Fibroblast of skin of back (primary cell): ENCODE measurements around the gene MEOX1.

Experiments used
- DNase-seq: peaks from one replicate; pipeline ENCODE4 v3.0.0-alpha.2; 2013

The MEOX1 gene

GRCh38 chr17:43679911-43680310 is 18.2 kb upstream of the MEOX1 start:
- no peak for DNase-seq

- no peak for DNase-seq
Measured at GRCh38 chr17:43679401-43679800, 17.7 kb upstream of the MEOX1 start.

GRCh38 chr17:43676471-43676870 is 14.7 kb upstream of the MEOX1 start:
- peak; percentile 23 for DNase-seq

- no peak for DNase-seq
Measured at GRCh38 chr17:43674394-43674793, 12.7 kb upstream of the MEOX1 start.

- DNase-seq = peak; percentile 56
Measured at GRCh38 chr17:43673516-43674323, 12.0 kb upstream of the MEOX1 start.

- no peak for DNase-seq
Measured at GRCh38 chr17:43671755-43672519, 10.2 kb upstream of the MEOX1 start.

GRCh38 chr17:43671031-43671692 is 9.4 kb upstream of the MEOX1 start:
- DNase-seq = peak; percentile 64

GRCh38 chr17:43670645-43671030 is 8.9 kb upstream of the MEOX1 start:
- no peak for DNase-seq

GRCh38 chr17:43669971-43670644 is 8.4 kb upstream of the MEOX1 start:
- peak; percentile 36 for DNase-seq

- DNase-seq = peak; percentile 52
Measured at GRCh38 chr17:43667947-43668348, 6.2 kb upstream of the MEOX1 start.

- no peak for DNase-seq
Measured at GRCh38 chr17:43667506-43667905, 5.8 kb upstream of the MEOX1 start.

- no peak for DNase-seq
Measured at GRCh38 chr17:43665937-43666236, 4.2 kb upstream of the MEOX1 start.

- no peak for DNase-seq
Measured at GRCh38 chr17:43665084-43665936, 3.6 kb upstream of the MEOX1 start.

- DNase-seq = no peak
Measured at GRCh38 chr17:43664096-43664495, 2.4 kb upstream of the MEOX1 start.

GRCh38 chr17:43663383-43663782 is 1.7 kb upstream of the MEOX1 start:
- DNase-seq = no peak

- no peak for DNase-seq
Measured at GRCh38 chr17:43662413-43663141, 855 bp upstream of the MEOX1 start.

GRCh38 chr17:43660816-43661493 is 767 bp downstream of the MEOX1 start:
- DNase-seq = no peak

GRCh38 chr17:43659823-43660617 is 1.7 kb downstream of the MEOX1 start:
- DNase-seq = no peak

GRCh38 chr17:43658900-43659299 is 2.8 kb downstream of the MEOX1 start:
- DNase-seq = no peak

- DNase-seq = no peak
Measured at GRCh38 chr17:43655693-43656255, 5.9 kb downstream of the MEOX1 start.
